ENCODE results near the gene ARHGEF28.

DNA sequence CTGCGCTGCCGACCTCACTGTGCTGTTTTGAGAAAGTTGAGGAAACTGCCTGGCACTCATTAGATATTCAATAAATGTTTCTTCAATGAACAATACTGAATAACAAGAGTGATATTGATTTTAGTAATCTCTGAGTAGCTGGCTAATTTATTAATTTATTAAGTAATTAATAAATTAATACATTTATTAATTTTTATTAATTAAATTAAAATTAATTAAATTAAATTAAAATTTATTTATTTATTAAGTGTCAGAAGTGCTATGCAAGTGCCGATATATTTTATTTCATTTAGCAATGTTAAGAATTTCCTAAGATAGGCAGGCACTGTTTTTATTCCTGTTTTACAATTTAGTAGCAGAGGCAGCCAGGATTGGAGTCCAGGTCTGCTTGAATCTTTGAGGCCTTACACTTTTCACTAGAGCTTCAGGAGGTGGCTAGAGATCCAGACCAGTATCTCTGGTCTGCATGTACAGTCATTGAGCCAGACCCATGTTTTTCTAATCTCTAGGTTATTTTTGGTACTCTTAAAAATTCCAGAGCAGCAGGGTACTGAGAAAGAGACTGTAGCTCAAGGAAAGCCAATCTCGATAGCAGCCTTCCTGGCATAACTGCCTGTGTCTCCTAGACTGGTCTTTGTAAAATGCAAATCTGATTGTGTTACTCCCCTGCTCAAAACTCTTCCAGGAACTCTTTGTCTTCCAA, 109.2 kb downstream of the ARHGEF28 start:
- TF ChIP-seq, protein P1, sequence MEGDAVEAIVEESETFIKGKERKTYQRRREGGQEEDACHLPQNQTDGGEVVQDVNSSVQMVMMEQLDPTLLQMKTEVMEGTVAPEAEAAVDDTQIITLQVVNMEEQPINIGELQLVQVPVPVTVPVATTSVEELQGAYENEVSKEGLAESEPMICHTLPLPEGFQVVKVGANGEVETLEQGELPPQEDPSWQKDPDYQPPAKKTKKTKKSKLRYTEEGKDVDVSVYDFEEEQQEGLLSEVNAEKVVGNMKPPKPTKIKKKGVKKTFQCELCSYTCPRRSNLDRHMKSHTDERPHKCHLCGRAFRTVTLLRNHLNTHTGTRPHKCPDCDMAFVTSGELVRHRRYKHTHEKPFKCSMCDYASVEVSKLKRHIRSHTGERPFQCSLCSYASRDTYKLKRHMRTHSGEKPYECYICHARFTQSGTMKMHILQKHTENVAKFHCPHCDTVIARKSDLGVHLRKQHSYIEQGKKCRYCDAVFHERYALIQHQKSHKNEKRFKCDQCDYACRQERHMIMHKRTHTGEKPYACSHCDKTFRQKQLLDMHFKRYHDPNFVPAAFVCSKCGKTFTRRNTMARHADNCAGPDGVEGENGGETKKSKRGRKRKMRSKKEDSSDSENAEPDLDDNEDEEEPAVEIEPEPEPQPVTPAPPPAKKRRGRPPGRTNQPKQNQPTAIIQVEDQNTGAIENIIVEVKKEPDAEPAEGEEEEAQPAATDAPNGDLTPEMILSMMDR (conservative IDR thresholded peaks at IDR 0.05 in 1 of 2, IDR thresholded peaks at IDR 0.05 in 1 of 2; ENCODE audit: low read depth in 1 of 2, low read length in 2 of 2) = no peak
- TF ChIP-seq EZH2 (IDR thresholded peaks at IDR 0.05; ENCODE audit: low read length, missing control alignments) = no peak

Measured in fibroblast of lung (primary cell).